BLaER1 treated with 17β-estradiol and CSF1 and Interleukin-3, amounts not matched to agents 10 nM and 100 nM (cell line): ENCODE data around the gene SSBP2.

Source experiments
- H3K27ac ChIP-seq, 11 experiments: shearing (Covaris generic); formaldehyde crosslinking; 2 replicates each; pipeline ENCODE4 v1.8.1; 2022
- H3K27me3 ChIP-seq, 11 experiments: shearing (Covaris generic); formaldehyde crosslinking; 2 replicates each; pipeline ENCODE4 v1.8.1; 2022
- H3K36me3 ChIP-seq, 11 experiments: shearing (Covaris generic); formaldehyde crosslinking; 2 replicates each; pipeline ENCODE4 v1.8.1; 2022
- H3K4me1 ChIP-seq, 10 experiments: shearing (Covaris generic); formaldehyde crosslinking; 2 replicates each; pipeline ENCODE4 v1.8.1; 2022
- H3K4me2 ChIP-seq, 11 experiments: shearing (Covaris generic); formaldehyde crosslinking; 2 replicates each; pipeline ENCODE4 v1.8.1; 2022
- H3K4me3 ChIP-seq, 10 experiments: shearing (Covaris generic); formaldehyde crosslinking; 2 replicates each; pipeline ENCODE4 v1.8.1; 2022
- H3K9ac ChIP-seq, 11 experiments: shearing (Covaris generic); formaldehyde crosslinking; 2 replicates each; pipeline ENCODE4 v1.8.1; 2022
- H3K9me3 ChIP-seq, 11 experiments: shearing (Covaris generic); formaldehyde crosslinking; replicated peaks in 1 of 11; 2 replicates each; pipeline ENCODE4 v1.8.1; 2022
- H4K20me1 ChIP-seq, 11 experiments: shearing (Covaris generic); formaldehyde crosslinking; 2 replicates each; pipeline ENCODE4 v1.8.1; 2022
- Cebpa-rat ChIP-seq, 11 experiments: shearing (Covaris generic); IDR thresholded peaks; 2 replicates each; pipeline ENCODE4 v1.8.1; 2022

The SSBP2 gene

GRCh38 chr5:81657386-81657785 lies 93.5 kb downstream of the SSBP2 start:
- Histone ChIP-seq H4K20me1 (peaks cover 0 to 69% (median 0%) of the 10 kb centered on the region in 11 experiments; a peak in 4 of 22 replicates), H3K4me2 (no peak overlapping the region), H3K27me3 (no peaks in the 10 kb centered on the region), H3K36me3 (peaks cover 10 to 74% (median 40%) of the 10 kb centered on the region in 11 experiments; a peak in 19 of 22 replicates), H3K4me3 (no peak overlapping the region), H3K9ac (no peak overlapping the region), H3K27ac (no peak overlapping the region), H3K9me3 (peaks cover 5 to 65% (median 25%) of the 10 kb centered on the region in 11 experiments; a peak in 19 of 22 replicates), H3K4me1 (peaks cover 0 to 15% (median 0%) of the 10 kb centered on the region in 10 experiments; a peak in 7 of 20 replicates)
- no peak for TF ChIP-seq Cebpa-rat (IDR thresholded peaks at IDR 0.05)

GRCh38 chr5:81656783-81657182 lies 94.1 kb downstream of the SSBP2 start:
- no peak overlapping the region for H3K9ac ChIP-seq
- no peak for TF ChIP-seq Cebpa-rat (IDR thresholded peaks at IDR 0.05)
- no peak overlapping the region for H3K4me3 ChIP-seq
- H3K36me3 ChIP-seq = peaks cover 10 to 74% (median 40%) of the 10 kb centered on the region in 11 experiments; a peak in 19 of 22 replicates
- no peaks in the 10 kb centered on the region for H3K27me3 ChIP-seq
- H3K9me3 ChIP-seq = peaks cover 5 to 59% (median 21%) of the 10 kb centered on the region in 11 experiments; a peak in 19 of 22 replicates
- no peak overlapping the region for H3K4me2 ChIP-seq
- H3K27ac ChIP-seq = no peak overlapping the region
- peaks cover 0 to 69% (median 0%) of the 10 kb centered on the region in 11 experiments; a peak in 4 of 22 replicates for H4K20me1 ChIP-seq
- H3K4me1 ChIP-seq = peaks cover 0 to 15% (median 0%) of the 10 kb centered on the region in 10 experiments; a peak in 7 of 20 replicates

- H3K9ac ChIP-seq = no peak overlapping the region
These were observed 99.9 kb downstream of the SSBP2 start for GRCh38 chr5:81650987-81651386.

GRCh38 chr5:81646469-81646995 lies 104.4 kb downstream of the SSBP2 start:
- H4K20me1 ChIP-seq = peaks cover 0 to 49% (median 0%) of the 10 kb centered on the region in 11 experiments; a peak in 3 of 22 replicates
- H3K4me1 ChIP-seq = peaks cover 0 to 3% (median 0%) of the 10 kb centered on the region in 10 experiments; a peak in 1 of 20 replicates
- no peak overlapping the region for H3K4me3 ChIP-seq
- no peaks in the 10 kb centered on the region for H3K27me3 ChIP-seq
- H3K9ac ChIP-seq = no peak overlapping the region
- peaks cover 0 to 15% (median 0%) of the 10 kb centered on the region in 11 experiments; a peak in 3 of 22 replicates for H3K9me3 ChIP-seq
- H3K36me3 ChIP-seq = peaks cover 18 to 68% (median 45%) of the 10 kb centered on the region in 11 experiments; a peak in 21 of 22 replicates
- no peak overlapping the region for H3K27ac ChIP-seq
- no peak for TF ChIP-seq Cebpa-rat (IDR thresholded peaks at IDR 0.05)
- no peak overlapping the region for H3K4me2 ChIP-seq

More at GRCh38 chr5:81650987-81651386, 99.9 kb downstream of the SSBP2 start:
- Histone ChIP-seq H3K36me3 (peaks cover 25 to 73% (median 60%) of the 10 kb centered on the region in 11 experiments; a peak in 21 of 22 replicates), H3K4me1 (0 out of 20 replicates have a peak, but pooled peaks cover 0 to 6% (median 0%) of the 10 kb centered on the region in 10 experiments), H3K4me3 (no peak overlapping the region), H3K9me3 (peaks cover 0 to 26% (median 12%) of the 10 kb centered on the region in 11 experiments; a peak in 17 of 22 replicates), H3K27ac (no peak overlapping the region), H3K4me2 (no peak overlapping the region), H4K20me1 (peaks cover 0 to 36% (median 0%) of the 10 kb centered on the region in 11 experiments; a peak in 4 of 22 replicates), H3K27me3 (no peaks in the 10 kb centered on the region)
- TF ChIP-seq Cebpa-rat (IDR thresholded peaks at IDR 0.05) = no peak

- no peak overlapping the region for H3K9ac ChIP-seq
- H3K4me3 ChIP-seq = no peak overlapping the region
- H3K27me3 ChIP-seq = no peaks in the 10 kb centered on the region
- peaks cover 0 to 56% (median 0%) of the 10 kb centered on the region in 11 experiments; a peak in 1 of 22 replicates for H4K20me1 ChIP-seq
- H3K27ac ChIP-seq = no peak overlapping the region
- peaks cover 5 to 52% (median 30%) of the 10 kb centered on the region in 11 experiments; a peak in 20 of 22 replicates for H3K36me3 ChIP-seq
- H3K4me1 ChIP-seq = peaks cover 0 to 3% (median 0%) of the 10 kb centered on the region in 10 experiments; a peak in 2 of 20 replicates
- no peak overlapping the region for H3K4me2 ChIP-seq
- peaks cover 0 to 15% (median under 1%) of the 10 kb centered on the region in 11 experiments; a peak in 7 of 22 replicates for H3K9me3 ChIP-seq
- TF ChIP-seq Cebpa-rat (IDR thresholded peaks at IDR 0.05) = no peak
These were observed 108.7 kb downstream of the SSBP2 start for GRCh38 chr5:81642210-81642609.

GRCh38 chr5:81639556-81639955 lies 111.3 kb downstream of the SSBP2 start:
- Histone ChIP-seq H3K9me3 (peaks cover 0 to 25% (median 8%) of the 10 kb centered on the region in 11 experiments; a peak in 13 of 22 replicates), H3K9ac (no peak overlapping the region), H3K4me2 (no peak overlapping the region), H3K4me1 (peaks cover 0 to 9% (median 4%) of the 10 kb centered on the region in 10 experiments; a peak in 11 of 20 replicates), H3K4me3 (no peak overlapping the region), H3K36me3 (peaks cover 7 to 50% (median 34%) of the 10 kb centered on the region in 11 experiments; a peak in 20 of 22 replicates), H3K27me3 (no peaks in the 10 kb centered on the region), H3K27ac (no peak overlapping the region), H4K20me1 (peaks cover 0 to 48% (median 0%) of the 10 kb centered on the region in 11 experiments; a peak in 1 of 22 replicates)
- TF ChIP-seq Cebpa-rat (IDR thresholded peaks at IDR 0.05) = no peak

- Histone ChIP-seq H3K4me1 (peaks cover 0 to 20% (median 14%) of the 10 kb centered on the region in 10 experiments; a peak in 14 of 20 replicates), H3K36me3 (peaks cover 7 to 51% (median 27%) of the 10 kb centered on the region in 11 experiments; a peak in 19 of 22 replicates), H3K9ac (no peak overlapping the region), H3K27me3 (no peaks in the 10 kb centered on the region), H3K9me3 (peaks cover 0 to 25% (median 8%) of the 10 kb centered on the region in 11 experiments; a peak in 12 of 22 replicates), H3K27ac (no peak overlapping the region), H3K4me2 (no peak overlapping the region), H3K4me3 (no peak overlapping the region), H4K20me1 (peaks cover 0 to 37% (median 0%) of the 10 kb centered on the region in 11 experiments; a peak in 1 of 22 replicates)
- no peak for TF ChIP-seq Cebpa-rat (IDR thresholded peaks at IDR 0.05)
These were observed 112.4 kb downstream of the SSBP2 start for GRCh38 chr5:81638471-81638870.

GRCh38 chr5:81633891-81634290 lies 117.0 kb downstream of the SSBP2 start:
- H3K4me2 ChIP-seq = peak overlapping the region in 8 of 11 experiments; percentile 6 to 77 (median 66); a peak in 13 of 22 replicates
- peaks cover 13 to 76% (median 36%) of the 10 kb centered on the region in 11 experiments; a peak in 21 of 22 replicates for H3K36me3 ChIP-seq
- H4K20me1 ChIP-seq = peaks cover 0 to 23% (median 0%) of the 10 kb centered on the region in 11 experiments; a peak in 1 of 22 replicates
- no peaks in the 10 kb centered on the region for H3K27me3 ChIP-seq
- no peak for TF ChIP-seq Cebpa-rat (IDR thresholded peaks at IDR 0.05)
- no peak overlapping the region for H3K4me3 ChIP-seq
- peak overlapping the region in 1 of 11 experiments; percentile 23; a peak in 1 of 22 replicates for H3K27ac ChIP-seq
- H3K9me3 ChIP-seq = peaks cover 4 to 38% (median 15%) of the 10 kb centered on the region in 11 experiments; a peak in 19 of 22 replicates
- H3K4me1 ChIP-seq = peaks cover 7 to 65% (median 48%) of the 10 kb centered on the region in 10 experiments; a peak in 17 of 20 replicates
- H3K9ac ChIP-seq = no peak overlapping the region
